Epithelial cell of prostate (primary cell): ENCODE measurements around the gene LCK.
"Not testable (repeated sequence)": the region's sequence is repeated elsewhere in the genome, so short reads cannot be mapped to it uniquely, and the experiment has no call there.

ENCODE experiments used
- DNase-seq: peaks from one replicate; pipeline ENCODE4 v3.0.0-alpha.2; 2011; ENCODE audit warnings: low read depth, low spot score
- H3K27ac ChIP-seq: fragments of 450-650 bp; 2 replicates; pipeline ENCODE4 v1.5.1; 2017; ENCODE audit warnings: mild to moderate bottlenecking

LCK gene

DNA sequence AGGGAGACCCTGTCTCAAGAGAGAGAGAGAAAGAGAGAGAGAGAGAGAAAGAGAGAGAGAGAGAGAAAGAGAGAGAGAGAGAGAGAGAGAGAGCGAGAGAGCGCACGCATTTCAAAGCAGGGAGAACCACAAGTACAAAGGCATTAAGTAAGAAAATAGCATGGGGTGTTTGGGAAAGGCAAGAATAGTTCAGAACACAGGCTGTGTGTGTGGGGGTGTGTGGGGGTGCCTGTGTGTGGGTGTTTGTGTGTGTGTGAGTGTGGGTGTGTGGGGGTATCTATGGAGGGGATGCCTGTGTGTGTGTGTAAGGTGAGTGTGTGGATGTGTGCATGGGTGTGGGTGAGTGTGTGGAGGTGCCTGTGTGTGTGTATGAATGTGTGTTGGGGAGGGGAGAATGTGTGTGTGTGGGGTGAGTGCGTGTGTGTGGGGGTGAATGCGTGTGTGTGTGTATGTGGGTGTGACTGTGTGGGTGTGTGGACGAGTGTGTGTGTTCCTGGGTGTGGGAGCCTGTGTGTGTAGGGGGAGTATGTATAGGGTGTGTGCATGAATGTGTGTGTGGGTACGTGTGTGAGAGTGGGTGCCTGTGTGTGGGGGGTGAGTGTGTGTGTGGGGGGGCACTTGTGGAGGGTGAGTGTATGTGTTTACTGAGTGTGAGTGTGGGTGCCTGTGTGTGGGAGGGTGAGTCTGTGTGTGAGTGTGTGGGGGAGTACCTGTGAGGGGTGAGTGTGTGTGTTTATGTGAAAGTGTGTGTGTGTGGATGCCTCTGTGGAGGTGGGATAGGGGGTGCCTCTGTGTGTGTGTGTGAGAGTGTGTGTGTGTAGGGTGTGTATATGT is 21.7 kb downstream of the LCK start:
- H3K27ac ChIP-seq = no peak overlapping the region

DNA sequence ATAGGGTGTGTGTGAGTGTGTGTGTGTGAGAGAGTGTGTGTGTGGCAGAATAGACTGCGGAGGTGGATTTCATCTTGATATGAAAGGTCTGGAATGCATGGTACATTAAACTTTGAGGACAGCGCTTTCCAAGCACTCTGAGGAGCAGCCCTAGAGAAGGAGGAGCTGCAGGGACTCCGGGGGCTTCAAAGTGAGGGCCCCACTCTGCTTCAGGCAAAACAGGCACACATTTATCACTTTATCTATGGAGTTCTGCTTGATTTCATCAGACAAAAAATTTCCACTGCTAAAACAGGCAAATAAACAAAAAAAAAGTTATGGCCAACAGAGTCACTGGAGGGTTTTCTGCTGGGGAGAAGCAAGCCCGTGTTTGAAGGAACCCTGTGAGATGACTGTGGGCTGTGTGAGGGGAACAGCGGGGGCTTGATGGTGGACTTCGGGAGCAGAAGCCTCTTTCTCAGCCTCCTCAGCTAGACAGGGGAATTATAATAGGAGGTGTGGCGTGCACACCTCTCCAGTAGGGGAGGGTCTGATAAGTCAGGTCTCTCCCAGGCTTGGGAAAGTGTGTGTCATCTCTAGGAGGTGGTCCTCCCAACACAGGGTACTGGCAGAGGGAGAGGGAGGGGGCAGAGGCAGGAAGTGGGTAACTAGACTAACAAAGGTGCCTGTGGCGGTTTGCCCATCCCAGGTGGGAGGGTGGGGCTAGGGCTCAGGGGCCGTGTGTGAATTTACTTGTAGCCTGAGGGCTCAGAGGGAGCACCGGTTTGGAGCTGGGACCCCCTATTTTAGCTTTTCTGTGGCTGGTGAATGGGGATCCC is 22.5 kb downstream of the LCK start:
- DNase-seq = no peak

More for the DNA sequence above, 21.7 kb downstream of the LCK start:
- DNase-seq = no peak

DNA sequence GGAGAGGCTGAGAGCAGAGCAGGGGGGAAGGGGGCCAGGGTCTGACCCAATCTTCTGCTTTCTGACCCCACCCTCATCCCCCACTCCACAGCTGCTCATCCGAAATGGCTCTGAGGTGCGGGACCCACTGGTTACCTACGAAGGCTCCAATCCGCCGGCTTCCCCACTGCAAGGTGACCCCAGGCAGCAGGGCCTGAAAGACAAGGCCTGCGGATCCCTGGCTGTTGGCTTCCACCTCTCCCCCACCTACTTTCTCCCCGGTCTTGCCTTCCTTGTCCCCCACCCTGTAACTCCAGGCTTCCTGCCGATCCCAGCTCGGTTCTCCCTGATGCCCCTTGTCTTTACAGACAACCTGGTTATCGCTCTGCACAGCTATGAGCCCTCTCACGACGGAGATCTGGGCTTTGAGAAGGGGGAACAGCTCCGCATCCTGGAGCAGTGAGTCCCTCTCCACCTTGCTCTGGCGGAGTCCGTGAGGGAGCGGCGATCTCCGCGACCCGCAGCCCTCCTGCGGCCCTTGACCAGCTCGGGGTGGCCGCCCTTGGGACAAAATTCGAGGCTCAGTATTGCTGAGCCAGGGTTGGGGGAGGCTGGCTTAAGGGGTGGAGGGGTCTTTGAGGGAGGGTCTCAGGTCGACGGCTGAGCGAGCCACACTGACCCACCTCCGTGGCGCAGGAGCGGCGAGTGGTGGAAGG is 23.7 kb downstream of the LCK start:
- H3K27ac ChIP-seq = no peak overlapping the region
- DNase-seq = no peak

More for the DNA sequence above, 22.5 kb downstream of the LCK start:
- H3K27ac ChIP-seq = no peak overlapping the region

DNA sequence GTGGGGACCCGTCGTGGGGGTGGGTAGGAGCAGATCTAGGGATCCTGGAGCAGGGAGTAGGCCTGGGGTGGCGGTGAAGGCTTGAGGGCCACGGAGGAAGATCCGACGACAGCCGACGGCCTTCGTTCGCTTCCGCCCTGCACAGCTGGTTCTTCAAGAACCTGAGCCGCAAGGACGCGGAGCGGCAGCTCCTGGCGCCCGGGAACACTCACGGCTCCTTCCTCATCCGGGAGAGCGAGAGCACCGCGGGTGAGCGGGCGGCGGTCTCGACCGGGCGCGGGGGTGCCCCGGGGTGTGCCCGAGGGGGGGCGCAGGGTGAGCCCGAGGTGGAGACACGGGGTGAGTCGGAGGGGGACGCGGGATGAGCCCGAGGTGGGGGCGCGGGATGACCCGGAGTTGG is 24.4 kb downstream of the LCK start:
- DNase-seq = no peak
- H3K27ac ChIP-seq = no peak overlapping the region

DNA sequence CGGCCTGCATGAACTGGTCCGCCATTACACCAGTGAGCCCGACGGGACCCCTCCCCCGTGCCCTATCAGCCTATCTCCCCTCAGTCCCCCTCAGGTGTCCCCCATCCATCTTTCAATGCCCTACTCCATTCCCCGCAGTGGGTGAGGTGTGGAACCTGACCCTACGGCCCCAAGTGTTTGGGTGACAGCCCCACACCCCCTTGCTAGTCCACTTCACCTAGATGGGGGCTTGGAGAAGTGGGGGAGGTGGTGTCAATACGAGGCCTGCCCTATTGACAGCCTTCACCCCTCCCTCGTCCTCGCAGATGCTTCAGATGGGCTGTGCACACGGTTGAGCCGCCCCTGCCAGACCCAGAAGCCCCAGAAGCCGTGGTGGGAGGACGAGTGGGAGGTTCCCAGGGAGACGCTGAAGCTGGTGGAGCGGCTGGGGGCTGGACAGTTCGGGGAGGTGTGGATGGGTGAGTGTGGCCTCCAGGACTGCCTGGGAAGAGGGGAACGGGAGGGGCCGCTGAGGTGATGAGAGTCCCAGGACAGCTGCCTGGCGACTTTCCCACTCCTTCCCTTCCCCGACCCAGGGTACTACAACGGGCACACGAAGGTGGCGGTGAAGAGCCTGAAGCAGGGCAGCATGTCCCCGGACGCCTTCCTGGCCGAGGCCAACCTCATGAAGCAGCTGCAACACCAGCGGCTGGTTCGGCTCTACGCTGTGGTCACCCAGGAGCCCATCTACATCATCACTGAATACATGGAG is 25.1 kb downstream of the LCK start:
- no peak for DNase-seq
- no peak overlapping the region for H3K27ac ChIP-seq

DNA sequence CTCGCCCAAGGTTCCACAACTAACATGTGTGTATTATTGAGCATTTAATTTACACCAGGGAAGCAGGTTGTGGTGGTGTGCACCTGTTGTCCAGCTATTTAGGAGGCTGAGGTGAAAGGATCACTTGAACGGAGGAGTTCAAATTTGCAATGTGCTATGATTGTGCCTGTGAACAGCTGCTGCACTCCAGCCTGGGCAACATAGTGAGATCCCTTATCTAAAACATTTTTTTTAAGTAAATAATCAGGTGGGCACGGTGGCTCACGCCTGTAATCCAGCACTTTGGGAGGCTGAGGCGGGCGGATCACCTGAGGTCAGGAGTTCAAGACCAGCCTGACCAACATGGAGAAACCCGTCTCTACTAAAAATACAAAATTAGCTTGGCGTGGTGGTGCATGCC is 33.7 kb downstream of the LCK start:
- DNase-seq, H3K27ac ChIP-seq: not testable (repeated sequence)

DNA sequence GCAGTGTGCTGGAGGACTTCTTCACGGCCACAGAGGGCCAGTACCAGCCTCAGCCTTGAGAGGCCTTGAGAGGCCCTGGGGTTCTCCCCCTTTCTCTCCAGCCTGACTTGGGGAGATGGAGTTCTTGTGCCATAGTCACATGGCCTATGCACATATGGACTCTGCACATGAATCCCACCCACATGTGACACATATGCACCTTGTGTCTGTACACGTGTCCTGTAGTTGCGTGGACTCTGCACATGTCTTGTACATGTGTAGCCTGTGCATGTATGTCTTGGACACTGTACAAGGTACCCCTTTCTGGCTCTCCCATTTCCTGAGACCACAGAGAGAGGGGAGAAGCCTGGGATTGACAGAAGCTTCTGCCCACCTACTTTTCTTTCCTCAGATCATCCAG is 34.6 kb downstream of the LCK start:
- no peak overlapping the region for H3K27ac ChIP-seq
- no peak for DNase-seq

DNA sequence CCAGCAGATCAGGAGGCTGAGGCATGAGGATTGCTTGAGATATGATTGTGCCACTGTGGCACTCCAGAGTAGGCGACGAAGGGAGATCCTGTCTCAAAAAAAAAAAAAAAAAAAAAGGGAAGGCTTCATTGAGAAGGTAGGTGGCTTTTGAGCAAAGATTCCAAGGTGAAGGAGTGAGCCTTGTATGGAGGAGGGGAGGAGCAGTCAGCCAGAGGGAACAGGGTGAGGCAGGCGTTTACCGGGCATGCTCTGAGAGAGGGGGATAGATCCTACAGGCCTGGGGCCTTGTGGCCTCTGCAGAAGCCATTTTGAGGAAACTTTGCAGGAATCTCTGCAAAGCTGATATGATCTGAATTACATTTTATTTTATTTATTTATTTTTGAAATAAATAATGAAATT is 35.7 kb downstream of the LCK start:
- no peak overlapping the region for H3K27ac ChIP-seq
- DNase-seq = no peak

DNA sequence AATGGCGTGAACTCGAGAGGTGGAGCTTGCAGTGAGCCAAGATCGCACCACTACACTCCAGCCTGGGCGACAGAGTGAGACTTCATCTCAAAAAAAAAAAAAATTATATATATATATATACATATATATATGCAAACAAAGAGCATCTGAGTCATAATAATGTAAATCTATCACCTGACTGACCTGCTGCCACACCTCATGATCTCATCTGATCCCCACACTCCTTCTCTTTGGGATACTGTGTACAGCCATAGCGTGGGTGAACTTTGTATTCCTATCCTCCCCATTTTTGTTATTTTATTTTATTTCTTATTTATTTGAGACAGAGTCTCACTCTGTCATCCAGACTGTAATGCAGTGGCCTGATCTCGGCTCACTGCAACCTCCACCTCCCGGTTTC is 38.2 kb downstream of the LCK start:
- peak; percentile 24 for DNase-seq
- H3K27ac ChIP-seq = peak overlapping the region; percentile 93

DNA sequence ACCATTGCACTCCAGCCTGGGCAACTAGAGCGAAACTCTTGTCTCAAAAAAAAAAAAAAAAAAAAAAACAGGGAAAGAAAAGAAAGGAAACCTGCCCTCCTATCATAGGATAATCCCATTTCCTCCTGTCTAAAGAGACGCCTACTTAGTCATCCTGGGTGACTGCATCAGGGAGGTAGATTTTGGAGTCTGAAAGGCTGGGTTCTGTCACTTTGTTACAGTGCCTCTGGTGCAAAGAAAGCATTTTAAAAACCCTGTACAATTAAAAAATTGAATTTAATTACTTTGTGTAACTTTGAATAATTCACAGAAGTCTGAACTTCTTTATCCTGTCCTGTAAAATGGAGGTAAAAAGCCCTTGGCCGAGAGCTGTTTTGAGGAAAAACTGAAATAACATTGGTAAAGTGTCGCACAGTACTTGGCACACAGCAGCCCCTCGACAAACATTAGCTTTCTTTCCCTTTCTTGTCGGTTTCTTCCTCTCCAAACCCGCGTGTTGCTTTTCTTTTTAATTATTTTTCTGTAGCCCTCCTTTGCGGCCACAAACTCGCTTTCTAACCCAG is 40.2 kb downstream of the LCK start:
- peak; percentile 40 for DNase-seq
- H3K27ac ChIP-seq = peak overlapping the region; percentile 93

DNA sequence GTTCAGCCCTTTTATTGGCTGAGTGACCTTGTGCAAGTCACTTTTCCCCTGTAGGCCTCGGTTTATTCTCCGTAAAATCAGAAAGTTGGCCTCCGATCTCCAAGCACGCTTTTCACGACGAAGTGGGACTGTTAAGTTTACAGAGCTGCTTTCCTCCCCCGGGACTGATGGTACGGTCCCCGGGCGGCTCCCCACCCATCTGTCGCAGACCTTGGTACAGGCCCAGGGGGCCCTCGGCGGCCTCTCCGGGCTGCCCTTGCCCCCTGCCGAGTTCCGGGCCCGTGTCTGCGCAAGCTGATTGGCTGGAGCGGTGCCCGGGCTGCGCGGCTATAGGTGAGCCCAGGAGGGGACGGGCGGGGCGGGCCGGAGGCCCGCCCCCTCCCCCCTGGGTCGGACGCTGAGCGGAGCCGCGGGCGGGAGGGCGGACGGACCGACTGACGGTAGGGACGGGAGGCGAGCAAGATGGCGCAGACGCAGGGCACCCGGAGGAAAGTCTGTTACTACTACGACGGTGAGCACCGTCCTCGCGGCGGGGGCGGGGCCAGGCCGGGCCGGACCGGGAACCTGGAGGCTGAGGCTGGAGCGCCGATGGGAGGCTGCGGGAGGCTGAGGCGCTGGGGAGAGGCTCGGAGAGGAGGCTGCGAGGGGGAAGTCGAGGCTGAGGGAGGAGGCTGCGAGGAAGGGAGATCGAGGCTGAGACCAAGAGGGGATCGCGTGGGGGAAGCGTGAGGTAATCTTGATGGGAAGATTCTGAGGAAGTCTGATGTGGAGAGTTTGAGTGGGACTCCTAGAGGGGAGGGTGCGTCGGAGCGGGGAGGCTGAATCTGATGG is 40.9 kb downstream of the LCK start, which contains the start of gene HDAC1:
Gene HDAC1, plus strand, starts transcription at position 376 of the 831 bp plus-strand sequence. Its CDS starts 87 bp downstream, at position 463.
- H3K27ac ChIP-seq = peak within 1 kb of the TSS; percentile 93
- peak; percentile 53 for DNase-seq

DNA sequence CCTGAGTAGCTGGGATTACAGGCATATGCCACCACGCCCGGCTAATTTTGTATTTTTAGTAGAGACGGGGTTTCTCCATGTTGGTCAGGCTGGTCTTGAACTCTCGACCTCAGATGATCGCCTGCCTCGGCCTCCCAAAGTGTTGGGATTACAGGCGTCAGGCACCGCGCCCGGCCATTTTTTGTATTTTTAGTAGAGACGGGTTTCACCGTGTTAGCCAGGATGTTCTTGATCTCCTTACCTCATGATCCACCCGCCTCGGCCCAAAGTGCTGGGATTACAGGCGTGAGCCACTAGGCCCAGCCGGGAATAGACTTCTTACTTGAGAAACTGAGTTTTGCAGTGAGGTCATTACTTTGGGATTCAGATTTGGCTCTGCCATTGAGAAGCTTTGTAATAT is 47.1 kb downstream of the LCK start:
- not testable (repeated sequence) for DNase-seq
- H3K27ac ChIP-seq = peak overlapping the region; percentile 8

DNA sequence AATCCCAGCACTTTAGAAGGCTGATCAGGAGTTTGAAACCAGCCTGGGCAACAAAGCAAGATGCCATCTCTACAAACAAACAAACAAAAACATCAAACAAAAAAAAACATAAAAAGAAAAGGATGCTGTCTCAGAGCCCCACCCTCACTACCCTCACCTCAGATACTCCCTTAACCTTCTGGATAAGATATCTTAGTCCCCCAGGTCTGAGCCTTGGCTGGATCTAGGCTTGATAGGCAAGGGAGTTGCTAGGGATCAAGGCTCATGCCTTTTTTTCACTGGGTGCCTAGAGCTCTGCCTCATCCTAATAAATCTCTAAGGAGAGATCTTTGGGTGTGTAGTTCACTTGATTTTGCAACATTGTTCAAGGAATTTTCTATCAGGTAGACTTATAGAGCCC is 48.3 kb downstream of the LCK start:
- no peak overlapping the region for H3K27ac ChIP-seq
- no peak for DNase-seq

DNA sequence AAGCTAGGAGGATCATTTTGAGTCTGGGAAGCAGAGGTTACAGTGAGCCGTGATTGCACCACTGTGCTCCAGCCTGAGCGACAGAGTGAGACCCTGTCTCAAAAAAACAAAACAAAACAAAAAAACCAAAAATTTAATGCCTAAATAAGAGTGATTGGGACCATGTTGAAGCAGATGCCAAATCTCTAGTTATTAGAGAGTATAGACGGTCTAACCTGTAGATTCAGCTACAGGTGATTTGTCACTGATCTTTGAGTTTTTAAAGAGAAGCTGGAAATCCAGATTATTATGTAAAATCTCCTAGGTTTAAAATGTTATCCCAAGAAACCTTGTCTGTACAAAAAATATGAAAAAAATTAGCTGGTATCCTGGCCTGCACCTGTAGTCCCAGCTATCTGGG is 52.3 kb downstream of the LCK start:
- no peak for DNase-seq
- no peak overlapping the region for H3K27ac ChIP-seq

DNA sequence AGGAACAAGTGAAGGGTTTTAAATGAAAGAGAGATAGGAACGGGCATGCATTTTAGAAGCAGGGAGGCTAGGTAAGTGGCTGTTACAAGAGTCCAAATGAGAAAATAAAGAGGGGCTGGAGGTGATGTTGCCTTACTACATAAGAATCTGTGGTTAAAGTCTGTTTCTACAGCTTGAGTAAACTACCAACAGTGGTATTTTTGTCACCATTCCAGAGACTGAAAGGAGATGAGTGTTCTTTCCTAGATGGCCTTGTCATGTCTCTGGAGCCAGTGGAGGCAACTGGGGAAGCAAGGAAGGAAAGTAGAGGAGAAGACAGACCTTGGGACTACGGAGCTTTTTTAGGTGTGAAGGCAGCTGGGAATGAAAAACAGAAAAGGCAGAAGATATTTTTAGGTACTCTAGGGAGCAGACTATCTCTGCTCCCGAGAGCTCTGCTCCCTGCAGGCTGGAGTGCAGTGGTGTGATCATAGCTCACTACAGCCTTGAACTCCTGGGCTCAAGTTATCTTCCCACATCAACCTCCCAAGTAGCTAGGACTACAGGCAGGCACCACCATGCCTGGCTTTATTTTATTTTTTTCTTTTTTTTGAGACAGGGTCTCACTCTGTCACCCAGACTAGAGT is 53.0 kb downstream of the LCK start:
- DNase-seq = no peak

DNA sequence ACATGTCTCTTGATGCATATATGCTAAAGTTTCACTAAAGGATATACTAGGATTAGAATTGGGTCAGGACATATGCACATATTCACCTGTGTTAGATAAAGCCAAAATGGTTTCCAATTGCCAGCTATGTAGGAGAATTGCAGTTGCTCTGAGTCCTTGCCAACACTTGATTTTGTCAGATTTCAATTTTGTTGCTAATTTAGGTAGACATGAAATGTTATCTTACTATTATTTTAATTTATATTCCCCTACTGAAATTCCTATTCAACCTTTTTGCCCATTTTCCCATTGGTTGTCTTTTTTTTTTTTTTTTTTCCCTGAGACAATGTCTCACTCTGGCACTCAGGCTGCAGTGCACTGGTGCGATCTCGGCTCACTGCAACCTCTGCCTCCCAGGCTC is 54.2 kb downstream of the LCK start:
- H3K27ac ChIP-seq = no peak overlapping the region
- DNase-seq = no peak

More for the DNA sequence above, 53.0 kb downstream of the LCK start:
- no peak overlapping the region for H3K27ac ChIP-seq

DNA sequence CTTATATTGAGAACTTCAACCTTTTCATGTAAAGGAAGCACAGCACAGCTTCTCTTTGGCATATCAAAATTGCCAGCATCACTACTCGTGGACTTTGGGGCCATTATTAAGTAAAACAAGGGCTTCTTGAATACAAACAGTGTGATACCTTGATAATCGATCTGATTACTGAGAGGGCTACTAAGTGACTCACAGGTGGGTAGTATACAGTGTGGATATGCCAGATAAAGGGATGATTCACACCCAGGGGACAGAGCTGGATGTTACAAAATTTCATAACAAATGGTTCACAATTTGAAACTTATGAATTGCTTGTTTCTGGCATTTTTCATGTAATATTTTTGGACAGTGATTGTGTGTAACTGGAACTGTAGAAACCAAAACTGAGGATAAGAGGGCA is 56.3 kb downstream of the LCK start:
- no peak for DNase-seq
- no peak overlapping the region for H3K27ac ChIP-seq

DNA sequence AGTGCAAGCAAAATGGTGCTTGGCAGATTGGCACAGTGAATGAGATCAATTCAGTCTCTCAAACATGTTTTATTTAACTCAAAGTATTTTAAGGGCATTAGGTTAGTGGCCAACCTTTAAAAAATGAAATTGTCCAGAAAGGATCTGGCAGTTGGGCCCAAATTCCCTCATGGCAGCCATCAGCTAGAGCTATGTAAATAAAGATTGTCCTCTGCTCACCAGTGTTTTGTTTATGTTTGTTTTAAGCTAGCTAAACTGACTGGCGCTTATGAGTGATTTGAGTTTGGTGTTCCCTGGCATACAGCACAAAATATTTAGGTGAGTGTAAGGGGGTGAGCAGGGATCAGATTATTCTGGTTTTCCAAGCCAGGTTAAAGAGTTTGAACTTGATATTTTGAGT is 58.9 kb downstream of the LCK start:
- DNase-seq = no peak
- H3K27ac ChIP-seq = no peak overlapping the region
